Endothelial cell of umbilical vein (primary cell): ENCODE measurements around the gene ANKRD49. TPM values are rescaled to one million over a fixed set of nuclear protein-coding genes. Genes with fewer than 3 reads are reported as not detected.

Source experiments
- Bru-seq: library from RNA; stranded (reverse); fragments of 400-500 nt; gene quantifications from one replicate; lab custom pipeline; 2021; lab: Mats Ljungman, UMichigan
- BruChase-seq, 2 experiments: library from RNA; stranded (reverse); fragments of 400-500 nt; gene quantifications; one replicate each; lab custom pipeline; 2021; lab: Mats Ljungman, UMichigan
- BruUV-seq: library from RNA; stranded (reverse); fragments of 400-500 nt; replicated peaks from 2 replicates; lab custom pipeline; 2021; lab: Mats Ljungman, UMichigan
- CTCF ChIA-PET: fragments of 300-600, 350-600 bp; sonication (Branson Sonifier 250); formaldehyde crosslinking; loops from one replicate; lab custom pipeline; 2021; ENCODE audit warnings: antibody characterized with exemption, inconsistent platforms; lab: Charles Lee
- POLR2A ChIA-PET: fragments of 300-600, 350-600 bp; sonication (Branson Sonifier 250); formaldehyde crosslinking; loops from one replicate; lab custom pipeline; 2021; ENCODE audit warnings: antibody characterized with exemption, inconsistent platforms; lab: Charles Lee
- DNase-seq: peaks from one replicate; pipeline ENCODE4 v3.0.0-alpha.2; 2011; ENCODE audit warnings: low read depth, low spot score
- FAIRE-seq: peaks from 2 replicates; lab custom pipeline; 2011; peaks lifted over from hg19 to GRCh38; lab: Jason Lieb, UNC
- H2AFZ ChIP-seq: 2 replicates; pipeline ENCODE4 v1.6.0; 2012; ENCODE audit warnings: low read depth, low read length, control low read depth, inconsistent platforms
- H3K27ac ChIP-seq: 2 replicates; pipeline ENCODE4 v1.5.1; 2011; ENCODE audit warnings: low read depth, mild to moderate bottlenecking, control low read depth, low read length, moderate library complexity; ENCODE audit not compliant: insufficient read depth
- H3K27me3 ChIP-seq, 2 experiments: 2 replicates each; pipeline versions ENCODE4 v1.6.0 to v1.6.1; 2011; ENCODE audit warnings: low read length in 2 of 2, mixed read lengths in 1 of 2; ENCODE audit not compliant: control insufficient read depth in 2 of 2, insufficient read depth in 2 of 2
- H3K36me3 ChIP-seq, 2 experiments: 2 replicates in 1 of 2; 3 replicates in 1 of 2; pipeline ENCODE4 v1.5.1; 2011; ENCODE audit warnings: low read length in 2 of 2, mild to moderate bottlenecking in 1 of 2, moderate library complexity in 1 of 2; ENCODE audit not compliant: control insufficient read depth in 2 of 2, insufficient read depth in 2 of 2; ENCODE audit errors: extremely low read depth in 1 of 2
- H3K4me1 ChIP-seq: 3 replicates; pipeline ENCODE4 v1.5.1; 2011; ENCODE audit warnings: mild to moderate bottlenecking, low read length; ENCODE audit not compliant: control insufficient read depth, insufficient read depth; ENCODE audit errors: extremely low read depth
- H3K4me2 ChIP-seq: 2 replicates; pipeline ENCODE4 v1.6.1; 2011; ENCODE audit warnings: low read length, control low read depth, mixed read lengths; ENCODE audit not compliant: insufficient read depth
- H3K4me3 ChIP-seq, 3 experiments: fragments of 200-600 bp in 1 of 3; sonication (generic), shearing (Covaris generic) in 1 of 3; replicated peaks in 1 of 3; 2 replicates each; pipeline ENCODE4 v1.5.1; 2011 to 2016; ENCODE audit warnings: control low read depth in 3 of 3, low read length in 3 of 3, mild to moderate bottlenecking in 2 of 3, inconsistent platforms in 1 of 3, low read depth in 1 of 3, moderate library complexity in 1 of 3; ENCODE audit not compliant: insufficient read depth in 1 of 3
- H3K79me2 ChIP-seq: 2 replicates; pipeline ENCODE4 v1.6.0; 2012; ENCODE audit warnings: low read length, inconsistent platforms; ENCODE audit not compliant: control insufficient read depth, insufficient read depth
- H3K9ac ChIP-seq: replicated peaks from 2 replicates; pipeline ENCODE3; 2011; ENCODE audit warnings: low read length, control low read depth; ENCODE audit not compliant: insufficient read depth; ENCODE audit errors: extremely low read depth
- H3K9me1 ChIP-seq: replicated peaks from 3 replicates; pipeline ENCODE4 v1.6.0; 2011; ENCODE audit warnings: mild to moderate bottlenecking, low read length; ENCODE audit not compliant: control insufficient read depth, insufficient read depth; ENCODE audit errors: extremely low read depth
- H3K9me3 ChIP-seq: replicated peaks from 2 replicates; pipeline ENCODE4 v1.5.1; 2012; ENCODE audit warnings: low read length, inconsistent platforms; ENCODE audit not compliant: control insufficient read depth, insufficient read depth
- H4K20me1 ChIP-seq: replicated peaks from 2 replicates; pipeline ENCODE3; 2011; ENCODE audit warnings: mild to moderate bottlenecking, low read length; ENCODE audit not compliant: control insufficient read depth, insufficient read depth; ENCODE audit errors: extremely low read depth
- FOS ChIP-seq: IDR thresholded peaks from 2 replicates; pipeline ENCODE4 v1.6.1; 2011; ENCODE audit warnings: mild to moderate bottlenecking, low read length, moderate library complexity, borderline replicate concordance; ENCODE audit not compliant: insufficient read depth
- GATA2 ChIP-seq: IDR thresholded peaks from 2 replicates; pipeline ENCODE4 v1.7.0; 2011; ENCODE audit warnings: low read depth, mild to moderate bottlenecking, moderate library complexity, mixed read lengths, low read length; ENCODE audit not compliant: insufficient read length, insufficient read depth
- POLR2A ChIP-seq: IDR thresholded peaks from 2 replicates; pipeline ENCODE4 v1.6.1; 2012; ENCODE audit warnings: low read depth, mild to moderate bottlenecking, control low read depth, low read length
- POLR2AphosphoS5 ChIP-seq: IDR thresholded peaks from 2 replicates; pipeline ENCODE4 v1.6.1; 2012; ENCODE audit warnings: low read depth, mild to moderate bottlenecking, control low read depth, low read length, moderate library complexity; ENCODE audit not compliant: insufficient read depth
- dilution Hi-C: fragments of 300-500 bp; cut with MboI; formaldehyde crosslinking; loops from one replicate; pipeline ENCODE4 v1.15.0; 2019; ENCODE audit warnings: low sequenced_read_pairs; ENCODE audit not compliant: extremely low pct_ligation_motif_present
- intact Hi-C: fragments of 100-400 bp; cut with micrococcal nuclease; formaldehyde crosslinking; loops from one replicate; pipeline ENCODE4 v1.10.0; 2022
- long read RNA-seq: library from polyadenylated mRNA; stranded (forward); transcript quantifications from one replicate; pipeline ENCODE4 v2.0.0, GENCODE V29; 2021
- polyA minus RNA-seq, 3 experiments: library from RNA; depleted of rRNA, polyadenylated mRNA; stranded (reverse); fragments of >200 nt; gene quantifications; 1 replicate in 1 of 3; 2 replicates in 2 of 3; pipeline ENCODE4 v1.2.3, GENCODE V29; 2011
- polyA plus RNA-seq, 4 experiments: library from polyadenylated mRNA; depleted of rRNA in 3 of 4; stranded (reverse) in 3 of 4; unstranded in 1 of 4; fragments of >200 nt; gene quantifications; 2 replicates each; pipeline versions ENCODE4 v1.2.1 to v1.2.3, GENCODE V29; 2011 to 2012; ENCODE audit warnings: missing spikeins in 1 of 4
- total RNA-seq: library from RNA; stranded (reverse); gene quantifications from 2 replicates; pipeline ENCODE4 v1.2.3, GENCODE V29; 2021
- TF ChIP-seq, protein P1 (sequence below): IDR thresholded peaks from 2 replicates; pipeline ENCODE4 v1.6.1; 2011; ENCODE audit not compliant: insufficient read depth, insufficient read length
- TF ChIP-seq, protein P2 (sequence below), 2 donors: IDR thresholded peaks; 1 replicate in 1 of 2; 2 replicates in 1 of 2; pipeline ENCODE4 v1.5.1; 2011; ENCODE audit warnings: low read length in 2 of 2, mild to moderate bottlenecking in 2 of 2, moderate library complexity in 2 of 2, control low read depth in 1 of 2, inconsistent platforms in 1 of 2, low read depth in 1 of 2; ENCODE audit not compliant: insufficient read depth in 1 of 2; ENCODE audit errors: extremely low read depth in 1 of 2

Gene ANKRD49, protein sequence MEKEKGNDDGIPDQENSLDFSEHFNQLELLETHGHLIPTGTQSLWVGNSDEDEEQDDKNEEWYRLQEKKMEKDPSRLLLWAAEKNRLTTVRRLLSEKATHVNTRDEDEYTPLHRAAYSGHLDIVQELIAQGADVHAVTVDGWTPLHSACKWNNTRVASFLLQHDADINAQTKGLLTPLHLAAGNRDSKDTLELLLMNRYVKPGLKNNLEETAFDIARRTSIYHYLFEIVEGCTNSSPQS
- total RNA-seq (7.6 and 8.0 TPM in 2 replicates), polyA plus RNA-seq (6.0 and 7.4 TPM in 2 replicates), polyA minus RNA-seq (5.8 and 6.4 TPM in 2 replicates), Bru-seq, nascent RNA (percentile 77 among the genes with signal in this experiment), BruChase-seq, experiment 1, labeled RNA remaining after a 6-hour chase (percentile 45 among the genes with signal in this experiment), BruChase-seq, experiment 2, labeled RNA remaining after a 2-hour chase (percentile 82 among the genes with signal in this experiment)
- polyA plus RNA-seq (2011; cell fraction: cytosol; rRNA removed) = 6.1 and 7.4 TPM in 2 replicates
- polyA plus RNA-seq (2011; cell fraction: nucleus; rRNA removed) = 14.6 and 19.4 TPM in 2 replicates
- 9.4 TPM in 2 replicates for polyA plus RNA-seq (2012)
- polyA minus RNA-seq (2011; cell fraction: cytosol; rRNA and poly(A)+ RNA removed) = 4.0 TPM
- polyA minus RNA-seq (2011; cell fraction: nucleus; rRNA and poly(A)+ RNA removed) = 7.9 and 11.7 TPM in 2 replicates
- long read RNA-seq, transcript ANKRD49-210 (3 exons, 2,268 nt) = major isoform, 20 of 36 reads
- long read RNA-seq, partial matches to known transcripts = 0 of 36 reads
- long read RNA-seq, other reads (novel, unspliced or antisense) = 14 of 36 reads

DNA sequence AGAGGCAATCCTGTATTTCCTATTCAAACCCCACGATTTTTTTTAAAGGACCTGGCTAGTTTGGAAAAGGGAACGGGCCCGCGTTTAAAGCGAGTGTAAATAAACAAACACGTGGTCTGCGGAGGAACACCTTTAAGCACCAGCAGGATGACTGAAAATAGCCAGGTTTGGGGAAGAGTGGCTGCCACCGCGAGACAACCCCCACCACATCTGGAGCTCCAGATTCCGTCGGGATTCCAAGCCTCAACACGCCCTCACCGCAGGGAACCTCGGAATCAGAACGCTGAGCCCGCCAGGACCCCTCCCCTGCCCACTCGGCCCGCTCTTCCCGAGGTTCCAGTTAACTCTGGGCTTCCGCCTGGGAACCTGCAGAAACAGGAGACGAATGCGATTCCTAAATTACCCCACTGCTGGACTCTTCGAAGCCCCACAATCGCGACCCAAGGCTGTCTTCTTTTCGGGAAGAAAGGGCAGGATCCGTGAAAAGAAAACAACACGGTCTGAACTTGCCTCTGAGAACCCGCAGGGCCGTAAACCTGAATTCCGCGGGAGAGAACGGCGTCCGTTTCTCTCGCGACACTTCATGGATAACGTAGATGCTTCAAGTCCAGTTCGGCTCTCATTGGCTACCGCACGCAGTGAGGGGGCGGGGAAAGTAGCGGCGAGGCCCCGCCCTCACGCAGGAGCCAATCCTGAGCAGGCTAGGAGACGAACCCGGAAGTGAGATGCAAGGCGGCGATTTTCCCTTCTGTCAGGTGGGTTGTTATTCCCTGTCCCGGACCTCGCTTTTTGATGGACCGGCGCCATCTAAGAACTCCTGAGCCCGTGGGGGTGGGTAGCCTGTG is at the start of gene ANKRD49, which contains the start of gene MRE11:
ANKRD49 (plus strand) TSS at position 704 of the 845 bp plus-strand sequence. CDS start 2,710 bp downstream, outside the sequence.
MRE11 (minus strand) TSS at position 564 of the 845 bp plus-strand sequence. CDS start 1,043 bp downstream, outside the sequence.
- intact Hi-C loops = loop anchor here (1.0 to 10.0 kb wide), 4 partner anchors 365 to 1296 kb away; partner anchors contain the start of genes C11orf54, PANX1, SLC36A4 and TAF1D
- DNase-seq (peak; percentile 100), FAIRE-seq (peak; percentile 99)
- Histone ChIP-seq H3K9me1 (no peaks in the 10 kb centered on the region), H3K27ac (peak within 1 kb of the TSS; percentile 56), H3K4me2 (peak within 1 kb of the TSS; percentile 97), H4K20me1 (no peaks in the 10 kb centered on the region), H2AFZ (peak within 1 kb of the TSS; percentile 85), H3K9me3 (no peaks in the 10 kb centered on the region), H3K4me3 (peak within 1 kb of the TSS; percentile 68 to 91 (median 85)), H3K4me1 (peaks cover 16% of the 10 kb centered on the region), H3K36me3 (peaks cover 2 to 7% of the 10 kb centered on the region in 2 experiments), H3K27me3 (no peaks in the 10 kb centered on the region), H3K79me2 (peaks cover 15% of the 10 kb centered on the region), H3K9ac (peak within 1 kb of the TSS; percentile 76)
- ChIA-PET POLR2A (interaction anchor here (1.0 kb wide), 2 partner anchors 709 to 755 kb away, joined by 3 read pairs; partner anchors contain the start of gene MED17), CTCF (interaction anchor here (1.0 to 2.7 kb wide), 4 partner anchors 12 to 598 kb away, joined by 3 to 14 read pairs (median 6); no protein-coding TSS in a partner anchor)
- TF ChIP-seq GATA2 (no peak), POLR2A (peak; percentile 62), POLR2AphosphoS5 (peak; percentile 40), FOS (no peak)
- TF ChIP-seq, protein P1, sequence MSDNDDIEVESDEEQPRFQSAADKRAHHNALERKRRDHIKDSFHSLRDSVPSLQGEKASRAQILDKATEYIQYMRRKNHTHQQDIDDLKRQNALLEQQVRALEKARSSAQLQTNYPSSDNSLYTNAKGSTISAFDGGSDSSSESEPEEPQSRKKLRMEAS = peak; percentile 72
- TF ChIP-seq, protein P2, sequence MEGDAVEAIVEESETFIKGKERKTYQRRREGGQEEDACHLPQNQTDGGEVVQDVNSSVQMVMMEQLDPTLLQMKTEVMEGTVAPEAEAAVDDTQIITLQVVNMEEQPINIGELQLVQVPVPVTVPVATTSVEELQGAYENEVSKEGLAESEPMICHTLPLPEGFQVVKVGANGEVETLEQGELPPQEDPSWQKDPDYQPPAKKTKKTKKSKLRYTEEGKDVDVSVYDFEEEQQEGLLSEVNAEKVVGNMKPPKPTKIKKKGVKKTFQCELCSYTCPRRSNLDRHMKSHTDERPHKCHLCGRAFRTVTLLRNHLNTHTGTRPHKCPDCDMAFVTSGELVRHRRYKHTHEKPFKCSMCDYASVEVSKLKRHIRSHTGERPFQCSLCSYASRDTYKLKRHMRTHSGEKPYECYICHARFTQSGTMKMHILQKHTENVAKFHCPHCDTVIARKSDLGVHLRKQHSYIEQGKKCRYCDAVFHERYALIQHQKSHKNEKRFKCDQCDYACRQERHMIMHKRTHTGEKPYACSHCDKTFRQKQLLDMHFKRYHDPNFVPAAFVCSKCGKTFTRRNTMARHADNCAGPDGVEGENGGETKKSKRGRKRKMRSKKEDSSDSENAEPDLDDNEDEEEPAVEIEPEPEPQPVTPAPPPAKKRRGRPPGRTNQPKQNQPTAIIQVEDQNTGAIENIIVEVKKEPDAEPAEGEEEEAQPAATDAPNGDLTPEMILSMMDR (IDR thresholded peaks at IDR 0.05; ENCODE audit: extremely low read depth in 1 of 2, insufficient read depth in 1 of 2, low read depth in 1 of 2, low read length in 2 of 2) = no peak
- BruUV-seq = TSS peak; percentile 68
- dilution Hi-C loops = no loop called here
